Epithelial cell of esophagus (primary cell): ENCODE data around the gene COL4A2.
"Not testable (repeated sequence)": the region's sequence is repeated elsewhere in the genome, so short reads cannot be mapped to it uniquely, and the experiment has no call there.

ENCODE experiments used
- DNase-seq: peaks from one replicate; pipeline ENCODE4 v3.0.0; 2010; ENCODE audit warnings: low read depth
- H3K4me3 ChIP-seq: 2 replicates; pipeline ENCODE4 v1.5.1; 2011; ENCODE audit warnings: mild to moderate bottlenecking, low read length, control low read depth
- TF ChIP-seq, protein P1 (sequence below): IDR thresholded peaks from 2 replicates; pipeline ENCODE4 v1.5.1; 2011; ENCODE audit warnings: low read depth, mild to moderate bottlenecking, low read length, control low read depth, inconsistent platforms; ENCODE audit not compliant: insufficient read depth; ENCODE audit errors: missing control alignments

Gene COL4A2

DNA sequence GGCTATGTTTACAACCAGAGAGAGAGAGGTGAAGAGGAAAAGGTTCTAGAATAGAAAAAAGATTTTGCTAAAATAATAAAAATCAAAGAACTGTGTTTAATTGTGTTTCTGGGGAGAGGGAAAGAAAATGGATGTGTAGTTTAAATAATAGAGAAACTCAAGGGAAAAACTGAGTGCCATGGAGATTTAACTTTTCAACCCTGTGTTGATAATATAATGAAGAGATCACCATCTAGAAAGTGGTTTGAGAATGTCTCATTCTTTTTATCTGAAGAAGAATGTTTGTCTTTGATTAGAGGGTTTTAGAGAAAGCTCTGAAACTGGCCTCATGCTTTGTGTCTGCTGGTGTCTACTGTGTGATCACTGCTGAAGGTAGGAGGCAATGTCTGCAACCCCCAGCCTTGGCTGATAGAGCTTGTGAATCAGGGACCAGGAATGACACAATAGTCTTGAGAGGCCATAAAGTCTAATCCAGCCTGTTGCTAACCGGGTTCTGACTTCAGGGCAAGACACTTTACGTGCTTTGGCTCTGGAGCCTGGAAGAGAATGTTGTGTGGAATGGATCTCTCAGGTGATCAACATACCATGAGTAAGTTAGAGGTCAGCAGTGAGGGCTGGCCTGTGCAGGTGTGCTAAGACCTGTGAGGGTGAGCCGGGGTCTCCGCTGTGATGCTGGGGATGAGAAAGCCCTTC, 5.4 kb downstream of the COL4A2 start:
- H3K4me3 ChIP-seq, result no peak overlapping the region
- TF ChIP-seq, protein P1, sequence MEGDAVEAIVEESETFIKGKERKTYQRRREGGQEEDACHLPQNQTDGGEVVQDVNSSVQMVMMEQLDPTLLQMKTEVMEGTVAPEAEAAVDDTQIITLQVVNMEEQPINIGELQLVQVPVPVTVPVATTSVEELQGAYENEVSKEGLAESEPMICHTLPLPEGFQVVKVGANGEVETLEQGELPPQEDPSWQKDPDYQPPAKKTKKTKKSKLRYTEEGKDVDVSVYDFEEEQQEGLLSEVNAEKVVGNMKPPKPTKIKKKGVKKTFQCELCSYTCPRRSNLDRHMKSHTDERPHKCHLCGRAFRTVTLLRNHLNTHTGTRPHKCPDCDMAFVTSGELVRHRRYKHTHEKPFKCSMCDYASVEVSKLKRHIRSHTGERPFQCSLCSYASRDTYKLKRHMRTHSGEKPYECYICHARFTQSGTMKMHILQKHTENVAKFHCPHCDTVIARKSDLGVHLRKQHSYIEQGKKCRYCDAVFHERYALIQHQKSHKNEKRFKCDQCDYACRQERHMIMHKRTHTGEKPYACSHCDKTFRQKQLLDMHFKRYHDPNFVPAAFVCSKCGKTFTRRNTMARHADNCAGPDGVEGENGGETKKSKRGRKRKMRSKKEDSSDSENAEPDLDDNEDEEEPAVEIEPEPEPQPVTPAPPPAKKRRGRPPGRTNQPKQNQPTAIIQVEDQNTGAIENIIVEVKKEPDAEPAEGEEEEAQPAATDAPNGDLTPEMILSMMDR, result no peak
- DNase-seq, result peak; percentile 79

DNA sequence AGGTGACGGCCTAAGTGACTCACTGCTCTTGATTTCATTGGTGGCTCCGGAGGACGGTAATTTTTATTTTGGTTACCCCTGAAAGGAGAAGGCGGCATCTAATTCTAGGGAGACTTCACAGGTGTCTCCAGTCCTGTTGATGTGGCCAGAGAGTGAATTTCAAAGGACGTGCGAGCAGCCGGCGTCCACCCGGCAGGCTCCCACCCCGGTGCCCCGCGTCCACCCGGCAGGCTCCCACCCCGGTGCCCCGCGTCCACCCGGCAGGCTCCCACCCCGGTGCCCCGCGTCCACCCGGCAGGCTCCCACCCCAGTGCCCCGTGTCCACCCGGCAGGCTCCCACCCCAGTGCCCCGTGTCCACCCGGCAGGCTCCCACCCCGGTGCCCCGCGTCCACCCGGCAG, 6.2 kb downstream of the COL4A2 start:
- H3K4me3 ChIP-seq, DNase-seq: not testable (repeated sequence)

DNA sequence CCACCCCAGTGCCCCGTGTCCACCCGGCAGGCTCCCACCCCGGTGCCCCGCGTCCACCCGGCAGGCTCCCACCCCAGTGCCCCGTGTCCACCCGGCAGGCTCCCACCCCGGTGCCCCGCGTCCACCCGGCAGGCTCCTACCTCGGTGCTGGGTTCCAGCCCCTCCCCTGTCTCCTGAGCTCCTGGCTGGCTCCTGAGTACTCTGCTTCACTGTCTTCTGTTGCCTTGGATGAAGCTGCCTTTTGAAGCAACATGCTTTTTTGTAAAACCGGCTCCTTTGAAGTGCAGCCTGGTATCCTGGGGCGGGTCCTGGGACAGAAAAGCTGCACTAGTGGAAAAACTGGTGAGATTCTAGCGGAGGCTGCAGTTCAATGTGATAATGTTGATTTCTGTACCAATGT, 6.6 kb downstream of the COL4A2 start:
- H3K4me3 ChIP-seq, DNase-seq: not testable (repeated sequence)

- DNase-seq, result no peak
- TF ChIP-seq, protein P1, result no peak
- H3K4me3 ChIP-seq, result no peak overlapping the region
Observed at GRCh38 chr13:110314516-110315245, 7.6 kb downstream of the COL4A2 start.

DNA sequence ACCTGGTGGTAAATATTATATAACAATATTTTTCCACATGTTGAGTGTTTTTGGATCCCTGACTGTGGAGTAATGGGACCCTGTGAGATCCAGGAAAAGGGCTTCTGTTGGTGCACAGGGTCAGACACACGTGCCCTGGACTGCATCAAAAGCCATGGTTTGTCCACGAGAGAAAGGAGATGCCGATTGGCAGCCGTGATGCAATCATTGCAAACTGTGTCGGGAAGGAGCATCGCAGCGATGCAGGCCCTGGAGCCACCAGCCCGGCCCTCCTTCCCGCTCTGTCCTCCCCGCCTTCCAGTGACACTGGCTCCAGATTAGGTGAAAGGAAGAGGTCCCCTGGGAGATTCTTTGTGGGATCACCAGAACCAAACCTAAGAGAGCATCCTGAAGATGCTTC, 9.1 kb downstream of the COL4A2 start:
- no peak overlapping the region for H3K4me3 ChIP-seq
- DNase-seq, result no peak
- TF ChIP-seq, protein P1, result no peak

DNA sequence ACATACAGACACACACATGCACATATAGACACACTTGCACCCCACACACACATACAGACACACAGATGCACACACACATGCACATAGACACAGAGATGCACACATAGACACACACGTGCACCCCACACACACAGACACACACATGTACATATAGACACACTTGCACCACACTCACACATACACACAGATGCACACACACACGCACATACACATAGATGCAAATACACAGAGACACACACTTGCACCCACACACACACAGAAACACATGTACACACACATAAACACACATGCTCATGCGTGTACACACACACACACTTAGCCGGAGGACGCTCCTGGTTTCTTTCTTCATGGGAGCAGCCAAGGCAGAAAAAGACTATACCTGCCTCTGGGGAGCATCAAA, 10.0 kb downstream of the COL4A2 start:
- no peak overlapping the region for H3K4me3 ChIP-seq
- TF ChIP-seq, protein P1, result no peak
- DNase-seq, result no peak

DNA sequence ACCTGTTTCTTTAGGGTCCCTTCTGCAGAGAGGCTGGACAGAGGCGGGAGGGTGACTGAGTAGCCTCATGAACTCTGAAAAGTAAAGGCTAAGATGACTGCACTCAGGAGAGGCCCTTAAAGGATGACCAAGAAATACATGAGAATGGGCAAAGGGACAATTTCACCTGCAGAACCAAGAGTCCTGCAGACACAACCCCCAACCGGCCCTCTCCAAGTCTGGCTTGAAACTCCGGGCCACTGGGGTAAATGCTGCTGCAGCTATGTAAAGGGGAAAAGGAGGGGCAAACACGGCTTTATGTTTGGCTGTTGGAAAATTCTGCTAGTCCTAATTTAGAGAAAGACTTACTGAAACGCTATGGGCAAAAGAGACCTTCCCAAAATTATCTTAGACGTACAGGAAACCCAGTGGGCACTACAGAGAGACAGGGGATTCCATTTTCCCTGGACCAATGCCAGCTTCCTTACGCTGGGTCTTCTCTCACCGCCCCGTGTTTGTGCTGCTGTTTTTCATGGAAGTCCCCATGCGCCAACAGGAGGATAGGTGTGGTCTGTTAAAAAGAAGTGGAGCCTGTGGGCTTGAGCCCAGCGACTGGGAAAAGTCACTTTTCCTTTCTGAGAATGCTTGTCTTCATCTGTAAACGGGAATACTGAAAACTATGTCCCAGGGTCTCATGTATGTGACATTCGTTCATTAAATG, 10.6 kb downstream of the COL4A2 start:
- TF ChIP-seq, protein P1, result no peak
- no peak for DNase-seq

GRCh38 chr13:110318920-110319319, 11.8 kb downstream of the COL4A2 start:
- H3K4me3 ChIP-seq, result no peak overlapping the region
- DNase-seq, result no peak
- TF ChIP-seq, protein P1, result no peak

More for the DNA sequence above, 10.6 kb downstream of the COL4A2 start:
- no peak overlapping the region for H3K4me3 ChIP-seq
